ENCODE measurements around the gene ZNF10.

ZNF10 gene

DNA sequence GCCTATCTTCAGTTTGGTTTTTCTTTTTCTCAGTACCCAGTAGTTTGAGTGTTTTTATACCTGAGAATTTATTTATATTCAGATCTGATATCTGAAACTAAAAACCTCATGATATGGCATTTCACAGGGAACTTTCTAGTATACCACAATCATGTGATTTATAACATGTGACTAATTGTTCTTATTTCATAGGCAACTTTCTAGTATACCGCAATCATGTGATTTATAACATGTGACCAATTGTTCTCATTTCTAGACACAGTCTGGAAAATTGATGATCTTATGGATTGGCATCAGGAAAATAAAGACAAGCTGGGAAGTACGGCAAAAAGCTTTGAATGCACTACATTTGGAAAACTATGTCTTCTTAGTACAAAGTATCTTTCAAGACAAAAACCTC lies 71.5 kb downstream of the ZNF10 start:
- TF ChIP-seq, protein P1, sequence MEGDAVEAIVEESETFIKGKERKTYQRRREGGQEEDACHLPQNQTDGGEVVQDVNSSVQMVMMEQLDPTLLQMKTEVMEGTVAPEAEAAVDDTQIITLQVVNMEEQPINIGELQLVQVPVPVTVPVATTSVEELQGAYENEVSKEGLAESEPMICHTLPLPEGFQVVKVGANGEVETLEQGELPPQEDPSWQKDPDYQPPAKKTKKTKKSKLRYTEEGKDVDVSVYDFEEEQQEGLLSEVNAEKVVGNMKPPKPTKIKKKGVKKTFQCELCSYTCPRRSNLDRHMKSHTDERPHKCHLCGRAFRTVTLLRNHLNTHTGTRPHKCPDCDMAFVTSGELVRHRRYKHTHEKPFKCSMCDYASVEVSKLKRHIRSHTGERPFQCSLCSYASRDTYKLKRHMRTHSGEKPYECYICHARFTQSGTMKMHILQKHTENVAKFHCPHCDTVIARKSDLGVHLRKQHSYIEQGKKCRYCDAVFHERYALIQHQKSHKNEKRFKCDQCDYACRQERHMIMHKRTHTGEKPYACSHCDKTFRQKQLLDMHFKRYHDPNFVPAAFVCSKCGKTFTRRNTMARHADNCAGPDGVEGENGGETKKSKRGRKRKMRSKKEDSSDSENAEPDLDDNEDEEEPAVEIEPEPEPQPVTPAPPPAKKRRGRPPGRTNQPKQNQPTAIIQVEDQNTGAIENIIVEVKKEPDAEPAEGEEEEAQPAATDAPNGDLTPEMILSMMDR (IDR thresholded peaks at IDR 0.05): no peak
- no peak for TF ChIP-seq ZFX (IDR thresholded peaks at IDR 0.05; ENCODE audit: borderline replicate concordance)
- H3K27ac ChIP-seq: no peak overlapping the region

DNA sequence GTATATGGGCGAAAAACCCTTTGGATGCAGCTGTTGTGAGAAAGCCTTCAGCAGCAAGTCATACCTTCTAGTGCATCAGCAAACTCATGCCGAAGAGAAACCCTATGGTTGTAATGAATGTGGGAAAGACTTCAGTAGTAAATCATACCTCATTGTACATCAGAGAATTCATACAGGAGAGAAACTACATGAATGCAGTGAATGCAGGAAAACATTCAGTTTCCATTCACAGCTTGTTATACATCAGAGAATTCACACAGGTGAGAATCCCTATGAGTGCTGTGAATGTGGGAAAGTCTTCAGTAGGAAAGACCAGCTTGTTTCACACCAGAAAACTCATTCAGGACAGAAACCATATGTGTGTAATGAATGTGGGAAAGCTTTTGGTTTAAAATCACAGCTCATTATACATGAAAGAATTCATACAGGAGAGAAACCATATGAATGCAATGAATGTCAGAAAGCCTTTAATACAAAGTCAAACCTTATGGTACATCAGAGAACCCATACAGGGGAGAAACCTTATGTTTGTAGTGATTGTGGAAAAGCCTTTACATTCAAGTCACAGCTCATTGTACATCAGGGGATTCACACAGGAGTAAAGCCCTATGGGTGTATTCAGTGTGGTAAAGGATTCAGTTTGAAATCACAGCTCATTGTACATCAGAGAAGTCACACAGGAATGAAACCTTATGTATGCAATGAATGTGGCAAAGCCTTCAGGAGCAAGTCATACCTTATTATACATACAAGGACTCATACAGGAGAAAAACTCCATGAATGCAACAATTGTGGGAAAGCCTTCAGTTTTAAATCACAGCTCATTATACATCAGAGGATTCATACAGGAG lies 72.3 kb downstream of the ZNF10 start:
- TF ChIP-seq ZFX (IDR thresholded peaks at IDR 0.05; ENCODE audit: borderline replicate concordance): no peak
- TF ChIP-seq, protein P1 (IDR thresholded peaks at IDR 0.05): no peak
- no peak overlapping the region for H3K27ac ChIP-seq

DNA sequence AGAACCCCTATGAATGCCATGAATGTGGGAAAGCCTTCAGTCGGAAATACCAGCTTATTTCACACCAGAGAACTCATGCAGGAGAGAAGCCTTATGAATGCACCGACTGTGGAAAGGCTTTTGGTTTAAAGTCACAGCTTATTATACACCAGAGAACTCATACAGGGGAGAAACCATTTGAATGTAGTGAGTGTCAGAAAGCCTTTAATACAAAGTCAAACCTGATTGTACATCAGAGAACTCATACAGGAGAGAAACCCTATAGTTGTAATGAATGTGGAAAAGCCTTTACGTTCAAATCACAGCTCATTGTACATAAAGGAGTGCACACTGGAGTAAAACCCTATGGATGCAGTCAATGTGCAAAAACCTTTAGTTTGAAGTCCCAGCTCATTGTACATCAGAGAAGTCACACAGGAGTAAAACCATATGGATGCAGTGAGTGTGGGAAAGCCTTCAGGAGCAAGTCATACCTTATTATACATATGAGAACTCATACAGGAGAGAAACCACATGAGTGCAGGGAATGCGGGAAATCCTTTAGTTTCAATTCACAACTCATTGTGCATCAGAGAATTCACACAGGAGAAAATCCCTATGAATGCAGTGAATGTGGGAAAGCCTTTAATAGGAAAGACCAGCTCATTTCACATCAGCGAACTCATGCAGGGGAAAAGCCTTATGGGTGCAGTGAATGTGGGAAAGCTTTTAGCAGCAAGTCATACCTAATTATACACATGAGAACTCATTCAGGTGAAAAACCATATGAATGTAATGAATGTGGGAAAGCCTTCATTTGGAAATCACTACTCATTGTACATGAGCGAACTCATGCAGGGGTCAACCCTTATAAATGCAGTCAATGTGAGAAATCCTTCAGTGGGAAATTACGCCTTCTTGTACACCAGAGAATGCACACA lies 73.2 kb downstream of the ZNF10 start:
- TF ChIP-seq ZFX (IDR thresholded peaks at IDR 0.05; ENCODE audit: borderline replicate concordance): no peak
- TF ChIP-seq, protein P1 (IDR thresholded peaks at IDR 0.05): no peak

DNA sequence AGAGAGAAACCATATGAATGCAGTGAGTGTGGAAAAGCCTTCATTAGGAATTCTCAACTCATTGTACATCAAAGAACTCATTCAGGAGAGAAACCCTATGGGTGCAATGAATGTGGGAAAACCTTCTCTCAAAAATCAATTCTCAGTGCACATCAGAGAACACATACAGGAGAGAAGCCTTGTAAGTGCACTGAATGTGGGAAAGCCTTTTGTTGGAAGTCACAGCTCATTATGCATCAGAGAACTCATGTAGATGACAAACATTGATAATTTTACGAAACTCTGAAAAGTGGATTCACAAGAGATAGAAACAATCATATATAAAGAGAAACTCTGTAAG lies 73.8 kb downstream of the ZNF10 start:
- no peak overlapping the region for H3K27ac ChIP-seq
- no peak for TF ChIP-seq ZFX (IDR thresholded peaks at IDR 0.05; ENCODE audit: borderline replicate concordance)
- TF ChIP-seq, protein P1 (IDR thresholded peaks at IDR 0.05): no peak

More for the DNA sequence above, 73.2 kb downstream of the ZNF10 start:
- no peak overlapping the region for H3K27ac ChIP-seq

DNA sequence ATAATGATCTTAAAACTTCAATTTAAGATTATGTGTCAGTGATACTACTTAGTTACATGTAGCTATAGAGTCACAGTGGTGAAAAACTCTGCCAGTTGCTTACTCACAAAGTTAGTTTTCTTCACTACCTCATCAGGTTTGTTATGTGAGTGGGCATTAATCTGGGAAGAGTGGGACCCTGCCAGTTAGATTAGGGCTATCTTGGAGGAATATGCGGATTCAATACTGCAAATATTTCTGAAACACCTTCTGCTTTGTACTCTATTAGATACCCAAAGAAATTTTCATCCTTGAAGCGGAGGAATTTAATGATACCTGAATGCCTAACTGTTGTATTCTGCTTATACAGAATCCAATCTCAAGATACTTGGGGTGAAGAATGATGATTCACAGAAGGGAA lies 76.0 kb downstream of the ZNF10 start:
- H3K27ac ChIP-seq: no peak overlapping the region
- TF ChIP-seq, protein P1 (IDR thresholded peaks at IDR 0.05): no peak
- TF ChIP-seq ZFX (IDR thresholded peaks at IDR 0.05; ENCODE audit: borderline replicate concordance): no peak
